SH-SY5Y (cell line): Measurements from ENCODE around the gene TTLL6.

Experiments used
- GATA2 ChIP-seq: IDR thresholded peaks from 2 replicates; pipeline ENCODE4 v1.6.1; 2011; ENCODE audit warnings: mild to moderate bottlenecking, low read depth, low read length
- GATA3 ChIP-seq: IDR thresholded peaks from 2 replicates; pipeline ENCODE4 v1.6.1; 2011; ENCODE audit warnings: low read depth, mild to moderate bottlenecking, low read length, moderate library complexity

DNA sequence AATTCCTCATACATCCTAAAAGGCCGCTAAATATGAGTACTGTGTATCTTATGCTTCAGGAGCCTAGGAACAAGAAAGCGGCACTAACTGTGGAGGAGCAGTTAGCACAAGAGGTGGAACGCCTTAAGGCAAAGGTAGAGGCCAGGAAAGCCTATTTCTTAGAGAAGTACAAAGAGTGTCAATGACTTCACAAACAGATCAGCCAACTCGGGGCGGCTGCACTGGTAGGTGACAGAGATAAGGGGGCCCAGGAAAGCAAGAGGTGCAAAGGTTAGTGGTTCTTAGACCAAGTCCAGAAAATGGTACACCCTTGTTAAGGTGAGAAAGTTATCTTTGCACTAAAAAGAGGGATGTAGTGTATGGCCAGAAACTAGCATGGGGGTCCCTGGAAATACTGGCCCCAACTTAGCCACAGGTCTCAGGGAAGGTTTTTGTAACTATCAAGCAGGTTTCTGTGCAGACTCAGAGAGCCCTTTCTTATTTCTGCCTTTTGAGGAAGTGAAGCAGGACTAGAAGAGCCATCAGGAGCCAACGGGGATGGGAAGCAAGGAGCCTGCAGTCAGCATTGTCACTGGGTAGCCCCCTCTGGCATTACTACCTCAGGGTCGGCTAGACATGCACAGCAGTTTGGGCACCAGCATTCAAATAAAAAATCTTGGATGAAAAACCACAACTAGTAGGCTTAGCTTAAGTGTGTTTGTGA is 37.9 kb upstream of the TTLL6 start:
- TF ChIP-seq GATA3 (no peak), GATA2 (no peak)
